Measurements from ENCODE around the gene TMOD1.
A peak's percentile ranks its signal among the peaks of the same experiment; 100 is the strongest.
"Not testable (repeated sequence)": the region's sequence is repeated elsewhere in the genome, so short reads cannot be mapped to it uniquely, and the experiment has no call there.

Gene TMOD1

DNA sequence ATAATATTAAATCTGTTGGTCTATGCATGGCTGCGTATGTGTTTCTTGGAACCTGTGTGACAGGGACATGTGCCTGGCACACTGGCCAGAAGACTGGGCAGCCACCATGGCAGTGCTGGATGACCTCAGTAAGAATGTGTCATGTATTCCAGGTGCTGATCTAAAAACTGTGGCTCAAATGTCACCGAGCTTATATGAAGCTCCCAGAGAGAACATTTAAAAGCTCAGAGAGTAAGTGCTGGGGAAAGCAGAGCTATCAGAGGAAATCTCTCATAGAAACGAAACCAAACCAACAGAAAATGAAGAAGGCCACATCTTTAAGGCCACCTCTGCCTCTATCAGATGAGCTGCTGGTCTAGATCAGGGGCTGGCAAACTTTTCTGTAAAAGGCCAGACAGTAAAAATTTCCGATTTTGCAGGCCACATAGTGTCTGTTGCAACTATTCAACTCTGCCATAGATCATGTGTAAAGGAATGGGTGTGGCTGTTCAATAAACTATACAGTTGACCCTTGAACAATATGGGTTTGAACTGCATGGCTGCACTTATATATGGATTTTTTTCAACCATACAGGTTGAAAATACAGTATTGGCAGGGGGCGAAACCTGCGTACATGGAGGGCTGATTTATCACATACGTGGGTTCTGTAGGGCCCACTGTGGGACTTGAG lies 99.9 kb downstream of the TMOD1 start:
- DNase-seq: no peak

DNA sequence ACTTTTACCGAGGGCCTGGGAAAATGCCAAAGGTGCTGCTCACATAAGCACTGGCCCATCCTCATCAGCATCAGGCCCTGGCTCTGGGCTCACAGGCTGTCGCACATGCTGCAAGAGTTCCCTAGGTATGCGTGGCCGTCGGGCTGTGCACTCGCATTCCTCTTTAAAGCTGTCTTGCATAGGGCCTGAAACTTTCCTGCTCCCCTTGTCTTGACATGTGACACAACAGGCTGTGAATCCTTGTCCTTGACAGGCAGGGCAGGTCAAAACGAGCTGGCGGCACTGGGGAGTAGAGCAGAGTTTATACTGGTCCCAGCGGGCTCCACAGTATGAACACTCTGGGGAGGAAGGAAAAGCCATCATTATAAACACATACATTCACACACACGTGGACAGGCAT lies 101.0 kb downstream of the TMOD1 start:
- DNase-seq: no peak

DNA sequence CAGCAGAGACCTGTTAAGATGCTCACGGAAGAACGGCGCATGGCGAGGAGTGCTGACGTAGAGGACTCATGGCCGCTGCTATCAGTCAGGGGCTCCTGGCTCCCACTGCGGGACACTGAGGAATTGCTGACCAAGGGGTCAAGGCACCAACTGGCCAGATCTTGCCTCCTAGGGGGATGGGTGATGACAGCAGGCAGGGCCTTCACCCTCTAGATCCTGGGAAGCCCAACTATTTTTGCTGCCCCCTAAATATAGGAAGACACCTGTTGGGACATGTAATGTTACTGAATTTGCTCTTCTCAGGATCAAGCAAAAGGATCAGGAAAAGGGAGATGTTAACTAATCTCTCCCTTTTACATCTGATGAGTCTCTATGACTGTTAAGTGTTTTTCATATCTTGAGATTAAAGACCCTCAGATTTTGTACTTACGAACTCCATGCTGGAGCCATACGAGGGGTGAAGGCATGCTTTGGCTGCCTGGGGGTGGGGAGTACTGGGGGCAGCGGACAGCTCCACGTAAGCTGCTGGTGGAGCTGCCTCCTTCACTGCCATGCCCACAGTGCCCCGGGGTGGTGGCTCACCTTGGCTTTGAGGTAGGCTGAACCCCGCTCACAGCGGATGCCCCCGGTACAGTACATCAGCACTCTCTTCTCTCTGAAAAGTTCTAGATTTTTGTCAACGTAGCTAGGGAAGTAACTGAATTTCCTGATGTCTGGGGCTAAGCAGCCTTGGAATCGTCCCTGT lies 103.6 kb downstream of the TMOD1 start:
- no peak for DNase-seq

DNA sequence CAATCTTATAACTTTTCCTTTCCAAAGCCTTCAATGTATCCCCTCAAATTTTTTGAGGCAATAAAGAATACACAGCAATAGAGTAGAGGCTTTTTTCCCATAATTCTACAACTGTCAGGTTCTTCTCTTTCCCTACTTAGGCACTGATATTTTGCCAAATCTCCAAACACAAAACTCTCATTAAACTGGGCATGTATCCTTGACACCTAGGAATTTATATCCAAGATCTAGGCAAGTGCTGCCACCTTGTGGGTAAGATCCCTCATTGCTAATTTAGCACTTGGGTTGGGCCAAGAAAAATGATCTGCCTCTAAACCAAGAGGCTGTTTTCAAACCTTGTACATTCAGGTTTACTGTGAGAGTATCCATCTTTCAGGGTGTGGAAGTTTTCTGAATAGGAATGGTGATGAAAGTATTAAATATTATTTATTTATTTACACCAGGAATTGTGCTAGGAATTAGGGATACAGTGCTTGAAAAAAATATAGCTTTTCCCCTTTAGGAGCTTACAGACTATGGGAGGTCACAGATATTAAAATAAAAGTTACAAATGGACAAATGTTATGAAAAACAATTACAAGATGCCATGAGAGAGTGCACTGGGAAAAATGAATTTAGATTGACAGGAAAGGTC lies 114.1 kb downstream of the TMOD1 start:
- peak; percentile 35 for DNase-seq

DNA sequence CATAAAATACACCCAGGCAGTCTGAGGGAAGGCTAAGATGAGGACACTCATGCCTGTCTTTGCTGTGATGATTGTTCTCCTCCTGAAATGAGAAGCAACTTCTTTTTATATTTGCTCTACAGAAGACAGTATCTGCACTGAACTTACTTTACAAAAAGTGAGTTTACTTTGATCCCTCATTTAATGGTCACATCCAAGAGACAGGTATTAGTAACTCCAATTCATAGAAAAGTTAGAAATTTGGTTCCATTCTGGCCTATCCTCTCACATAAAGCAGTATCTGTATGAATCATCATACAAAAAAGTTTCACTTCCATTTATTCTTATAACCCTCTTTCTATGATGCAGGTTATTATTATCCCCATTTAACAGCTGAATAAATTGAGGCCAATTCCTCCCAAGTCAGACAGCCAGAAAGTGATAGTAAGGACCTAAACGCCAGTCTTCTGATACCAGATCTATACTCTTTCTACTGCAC lies 116.5 kb downstream of the TMOD1 start:
- no peak for DNase-seq

DNA sequence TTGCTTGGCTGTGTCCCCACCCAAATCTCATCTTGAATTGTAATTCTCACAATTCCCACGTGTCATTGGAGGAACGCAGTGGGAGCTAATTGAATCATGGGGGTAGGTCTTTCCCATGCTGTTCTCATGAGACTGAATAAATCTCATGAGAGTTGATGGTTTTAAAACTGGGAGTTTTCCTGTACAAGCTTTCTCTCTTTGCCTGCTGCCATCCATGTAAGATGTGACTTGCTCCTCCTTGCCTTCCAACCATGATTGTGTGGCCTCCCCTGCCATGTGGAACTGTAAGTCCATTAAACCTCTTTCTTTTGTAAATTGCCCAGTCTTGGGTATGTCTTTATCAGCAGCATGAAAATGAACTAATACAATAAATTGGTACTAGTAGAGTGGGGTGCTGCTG lies 118.6 kb downstream of the TMOD1 start:
- not testable (repeated sequence) for DNase-seq

DNA sequence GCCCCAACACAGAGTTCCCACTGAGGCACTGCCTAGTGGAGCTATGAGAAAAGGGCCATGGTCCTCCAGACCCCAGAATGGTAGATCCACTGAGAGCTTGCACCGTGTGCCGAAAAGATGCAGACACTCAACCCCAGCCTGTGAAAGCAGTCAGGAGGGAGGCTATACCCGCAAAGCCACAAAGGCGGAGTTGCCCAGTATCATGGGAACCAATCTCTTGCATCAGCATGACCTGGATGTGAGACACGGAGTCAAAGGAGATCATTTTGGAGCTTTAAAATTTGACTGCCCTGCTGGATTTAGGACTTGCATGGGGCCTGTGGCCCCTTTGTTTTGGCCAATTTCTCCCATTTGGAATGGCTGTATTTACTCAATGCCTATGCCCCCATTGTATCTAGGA lies 121.0 kb downstream of the TMOD1 start:
- not testable (repeated sequence) for DNase-seq

DNA sequence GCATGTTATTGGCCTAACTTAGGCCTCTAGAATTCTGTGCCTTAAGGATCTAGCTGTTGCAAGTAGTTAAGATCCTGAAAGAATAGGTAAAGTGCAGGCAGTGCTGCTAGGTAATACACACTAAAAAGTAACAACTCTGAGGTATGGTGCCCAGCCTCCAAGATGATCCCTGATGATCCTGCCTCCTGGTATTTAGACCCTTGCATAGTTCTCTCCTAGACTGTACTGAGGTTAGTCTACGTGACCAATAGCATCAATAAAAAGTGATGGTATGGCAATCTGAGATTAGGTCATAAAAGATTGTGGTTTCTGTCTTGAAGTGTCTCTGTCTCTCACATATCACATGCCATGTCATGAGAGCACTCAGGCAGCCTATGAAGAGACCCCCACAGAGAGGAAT lies 122.5 kb downstream of the TMOD1 start:
- no peak for DNase-seq

DNA sequence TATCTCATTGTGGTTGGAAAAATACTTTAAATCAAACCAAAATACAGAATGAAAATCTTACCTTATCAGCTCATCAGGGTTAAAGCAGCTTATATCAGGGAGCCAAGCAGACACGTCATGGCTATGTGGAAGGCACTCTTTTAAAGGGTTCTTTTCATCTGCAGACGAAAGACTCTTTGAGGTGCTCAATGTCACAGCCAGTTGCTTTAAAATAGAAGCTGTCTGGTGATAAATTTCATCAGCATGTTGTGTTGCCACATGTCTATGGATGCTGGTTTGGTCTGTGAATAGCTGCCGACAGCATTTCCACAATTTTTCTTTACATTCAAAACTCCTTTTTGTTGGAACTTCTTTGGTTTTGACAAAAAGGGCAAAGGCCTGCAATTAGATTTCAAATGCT lies 124.2 kb downstream of the TMOD1 start:
- DNase-seq: no peak

DNA sequence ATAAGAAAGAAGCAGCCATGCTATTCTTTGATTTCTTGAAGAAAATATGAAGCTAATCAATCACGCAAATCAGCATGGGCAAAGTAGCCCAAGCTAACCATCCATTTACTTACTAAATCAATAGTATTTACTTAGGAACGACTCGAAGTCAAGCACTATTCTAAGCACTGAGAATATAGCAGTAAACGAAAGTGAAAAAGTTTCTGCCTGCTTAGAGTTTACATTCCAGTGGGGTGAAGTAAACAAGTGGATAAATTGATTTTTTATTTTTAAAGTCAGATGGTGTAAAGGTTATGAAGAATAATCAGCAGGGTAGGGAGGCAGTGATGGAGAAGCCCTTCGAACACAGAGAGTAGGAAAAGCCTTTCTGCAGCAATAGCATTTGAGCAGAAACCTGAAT lies 126.2 kb downstream of the TMOD1 start:
- no peak for DNase-seq

DNA sequence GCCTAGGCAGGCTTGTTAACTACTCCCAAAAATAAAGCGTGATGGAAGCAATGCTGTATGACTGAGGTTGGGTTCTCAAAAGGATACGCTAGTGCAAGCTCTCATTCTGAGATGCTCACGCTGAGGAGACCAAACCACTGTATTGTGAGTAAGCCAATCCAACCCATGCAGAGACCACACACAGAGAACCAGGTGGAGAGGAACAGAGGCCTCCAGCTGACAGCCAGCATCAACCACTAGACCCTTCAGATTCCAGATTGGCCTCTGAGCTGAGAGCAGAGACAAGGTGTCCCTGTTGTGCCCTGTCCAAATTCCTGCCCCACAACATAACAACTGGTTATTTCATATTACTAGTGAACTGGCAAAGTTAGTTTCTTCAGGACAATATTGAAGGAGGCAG lies 127.2 kb downstream of the TMOD1 start:
- no peak for DNase-seq

DNA sequence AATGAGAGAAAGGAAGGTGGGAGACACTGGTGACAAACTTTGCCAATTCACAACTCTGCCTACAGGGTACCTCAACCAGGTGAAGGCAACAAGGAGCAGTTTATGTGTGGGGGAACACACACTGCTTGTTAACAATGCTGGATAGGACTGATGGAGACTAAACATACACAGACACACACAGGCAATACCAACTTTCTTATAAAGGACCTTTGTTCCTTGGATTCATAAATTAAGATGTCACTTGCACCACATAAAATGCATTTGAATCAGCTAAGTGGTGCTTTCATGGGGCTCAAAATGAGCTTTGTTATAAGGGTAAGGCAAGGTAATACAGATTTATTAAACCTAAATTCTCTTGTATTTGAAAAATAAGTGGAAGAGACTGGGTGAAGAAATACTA lies 127.7 kb downstream of the TMOD1 start:
- DNase-seq: no peak

DNA sequence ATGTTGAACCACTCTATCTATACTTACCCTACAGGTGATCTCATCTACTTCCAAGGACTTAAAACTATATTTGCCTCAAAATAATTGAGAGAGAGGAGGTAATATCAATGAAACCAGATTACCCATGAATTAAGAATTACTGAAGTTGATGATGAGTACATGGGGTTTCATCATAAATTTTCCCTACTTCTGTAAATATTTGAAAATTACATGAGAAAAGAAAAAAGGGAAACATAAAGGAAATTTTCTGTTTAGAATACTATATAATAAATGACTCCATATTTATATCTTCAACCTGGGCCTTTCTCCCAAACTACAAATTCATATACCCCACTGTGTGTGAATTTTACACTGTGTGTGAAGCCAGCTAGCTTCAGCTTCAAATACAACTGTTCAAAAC lies 129.1 kb downstream of the TMOD1 start:
- no peak for DNase-seq

DNA sequence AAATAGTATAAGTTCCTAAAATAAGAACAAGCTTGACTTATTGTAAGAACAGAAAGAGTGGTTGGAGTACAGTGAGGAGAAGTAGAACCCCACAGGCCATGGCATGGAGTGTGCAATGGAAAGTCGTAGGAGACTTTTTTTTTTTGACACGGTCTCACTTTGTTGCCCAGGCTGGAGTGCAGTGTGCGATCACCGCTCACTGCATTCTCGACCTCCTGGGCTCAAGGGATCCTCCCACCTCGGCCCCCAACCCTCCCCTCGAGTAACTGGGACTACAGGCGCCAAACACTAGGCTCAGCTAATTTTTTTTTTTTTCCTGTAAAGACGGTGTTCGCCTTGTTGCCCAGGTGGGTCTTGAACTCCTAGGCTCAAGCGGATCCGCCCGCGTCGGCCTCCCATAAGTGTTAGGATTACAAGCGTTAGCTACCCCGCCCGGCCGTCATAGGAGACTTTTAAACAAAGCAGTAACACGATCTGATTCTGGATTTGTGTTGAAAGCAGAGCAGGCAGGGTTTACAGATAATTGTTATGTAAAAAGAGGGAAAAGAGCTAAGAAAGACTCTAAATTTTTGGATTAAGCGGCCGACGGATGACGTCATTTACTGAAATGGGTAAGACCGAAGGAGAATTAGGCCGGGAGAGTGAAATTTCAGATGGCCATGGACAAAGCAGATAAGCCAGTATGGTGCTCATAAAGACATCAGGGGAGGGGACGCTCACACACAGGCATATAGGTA lies 130.9 kb downstream of the TMOD1 start:
- DNase-seq: peak; percentile 81

DNA sequence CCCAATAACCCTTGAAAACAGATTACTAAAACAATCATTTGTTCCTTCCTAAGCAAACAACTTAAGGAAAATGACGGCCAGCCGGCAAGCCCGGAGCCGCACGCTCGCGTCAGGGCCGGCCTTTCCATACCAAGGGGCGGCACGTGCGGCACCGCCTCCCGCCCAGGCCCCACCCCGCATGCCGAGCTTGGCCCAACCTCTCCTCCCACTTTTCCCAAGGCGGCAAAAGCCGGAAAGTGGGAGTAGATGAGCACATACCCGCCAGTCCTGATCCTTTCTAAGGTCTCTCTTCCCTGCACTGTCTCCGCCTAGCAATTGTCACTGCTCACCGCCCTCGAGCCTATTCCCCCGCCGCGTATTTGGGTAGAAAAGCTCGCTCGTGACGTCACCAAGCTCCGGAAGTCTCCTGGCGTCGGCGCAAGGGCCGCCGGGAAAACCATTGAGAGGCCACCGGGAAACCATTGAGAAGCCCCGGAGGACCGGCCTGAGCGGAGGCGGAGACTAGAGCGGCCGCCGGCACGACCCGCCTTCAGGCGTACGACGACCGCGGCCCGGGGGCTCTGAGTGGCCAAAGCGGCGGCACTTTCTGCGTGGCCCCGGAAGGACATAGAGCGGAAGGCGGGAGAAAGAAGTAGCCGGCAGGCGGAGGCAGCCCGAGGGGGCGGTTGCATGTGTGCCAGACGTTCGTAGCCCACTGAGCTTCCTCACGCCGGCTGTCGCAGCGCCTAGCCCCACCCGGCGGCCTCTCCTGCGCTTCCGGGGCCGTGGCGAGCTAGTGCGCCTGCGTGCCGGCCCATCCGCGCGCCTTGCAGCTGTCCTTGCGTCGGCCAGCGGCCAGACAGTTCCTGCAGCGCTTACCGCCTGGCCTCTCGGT lies 131.8 kb downstream of the TMOD1 start, which contains the start of the genes NCBP1 and TSTD2:
Gene NCBP1 (plus strand): TSS at position 837 of the 874 bp plus-strand sequence. CDS start 61 bp downstream, outside the sequence.
Gene TSTD2 (minus strand): TSS at position 384 of the 874 bp plus-strand sequence. CDS start 5,806 bp downstream, outside the sequence.
- peak; percentile 94 for DNase-seq

DNA sequence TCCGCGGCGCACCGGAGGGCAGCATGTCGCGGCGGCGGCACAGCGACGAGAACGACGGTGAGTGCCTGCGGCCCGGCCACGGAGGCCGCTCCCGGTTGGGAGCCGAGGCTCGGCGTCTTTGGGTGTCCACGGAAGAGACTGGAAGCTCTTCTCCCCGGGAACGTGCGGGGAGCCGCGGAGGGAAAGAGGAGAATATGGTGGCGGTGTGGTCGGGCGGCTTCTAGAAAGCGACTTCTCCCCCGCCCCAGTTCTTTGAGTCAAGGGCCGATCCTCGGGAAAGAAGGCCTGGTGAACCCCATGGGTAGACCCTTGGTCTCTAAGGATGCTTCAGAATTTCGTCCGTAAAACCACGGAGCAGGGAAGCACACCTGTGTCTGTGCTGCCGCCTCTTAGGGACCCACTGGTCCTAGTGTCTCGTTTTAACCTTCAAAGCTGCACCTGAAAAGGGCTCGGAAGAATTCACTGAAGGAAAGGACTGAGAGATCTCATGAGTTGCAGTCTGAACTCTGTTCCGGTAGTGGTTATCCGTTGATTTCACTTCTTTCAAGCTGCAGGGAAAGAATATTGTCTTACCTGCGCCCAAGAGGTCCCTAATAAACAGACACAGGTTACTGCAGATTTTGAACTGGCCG lies 132.5 kb downstream of the TMOD1 start:
- peak; percentile 34 for DNase-seq

DNA sequence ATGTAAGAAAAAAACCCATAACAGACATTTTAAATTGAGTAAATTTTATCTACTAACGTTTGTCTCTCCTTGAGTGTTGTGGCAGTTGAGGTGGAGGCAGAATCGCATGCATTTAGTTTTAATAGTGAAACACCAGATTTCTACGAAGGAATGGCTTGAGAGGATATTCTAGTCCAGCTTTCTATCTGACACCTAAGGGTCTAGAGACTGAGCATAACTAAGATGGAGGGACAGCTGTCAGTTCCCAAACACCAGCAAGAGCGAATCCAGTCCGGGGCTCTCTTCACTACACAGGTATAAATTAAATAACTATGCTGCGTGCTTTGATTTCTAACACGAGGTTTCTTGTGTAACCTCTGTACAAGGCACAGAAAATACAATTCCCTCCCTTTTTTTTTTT lies 133.6 kb downstream of the TMOD1 start:
- no peak for DNase-seq

DNA sequence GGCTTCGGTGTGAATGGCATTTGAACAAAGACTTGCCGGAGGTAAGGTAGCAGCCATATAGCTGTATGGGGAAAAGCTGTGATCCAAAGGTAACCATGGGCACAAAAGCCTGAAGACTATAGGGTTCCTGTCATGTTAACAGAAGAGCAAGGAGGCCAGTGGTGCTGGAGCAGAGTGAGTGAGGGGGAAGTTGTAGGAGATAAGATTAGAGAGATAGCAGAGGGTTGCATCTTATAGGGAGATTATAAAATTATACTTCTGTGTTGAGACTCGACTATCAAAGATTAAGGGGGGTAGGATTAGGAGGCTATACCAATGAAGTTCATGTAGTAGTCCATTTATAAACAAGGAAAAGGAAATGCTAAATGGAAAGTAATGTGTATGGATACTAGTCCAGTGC lies 135.4 kb downstream of the TMOD1 start:
- DNase-seq: no peak

DNA sequence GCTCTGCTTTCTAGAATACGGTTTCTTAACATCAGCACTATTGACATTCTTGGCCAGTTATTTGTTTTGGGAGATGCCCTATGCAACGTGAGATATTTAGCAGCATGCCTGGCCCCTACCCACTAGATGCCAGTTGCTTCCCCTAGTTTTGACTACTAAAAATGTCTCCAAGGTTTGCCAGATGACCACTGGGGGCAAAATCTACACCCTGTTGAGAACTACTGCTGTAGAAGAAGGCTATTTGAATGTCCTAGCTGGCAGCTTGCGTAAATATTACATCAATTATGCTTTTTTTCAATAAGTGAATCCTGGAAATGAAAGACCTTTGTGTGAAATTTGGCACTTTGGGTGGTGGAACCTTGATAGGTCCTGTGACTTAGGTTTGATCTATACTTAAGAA lies 137.2 kb downstream of the TMOD1 start:
- no peak for DNase-seq

DNA sequence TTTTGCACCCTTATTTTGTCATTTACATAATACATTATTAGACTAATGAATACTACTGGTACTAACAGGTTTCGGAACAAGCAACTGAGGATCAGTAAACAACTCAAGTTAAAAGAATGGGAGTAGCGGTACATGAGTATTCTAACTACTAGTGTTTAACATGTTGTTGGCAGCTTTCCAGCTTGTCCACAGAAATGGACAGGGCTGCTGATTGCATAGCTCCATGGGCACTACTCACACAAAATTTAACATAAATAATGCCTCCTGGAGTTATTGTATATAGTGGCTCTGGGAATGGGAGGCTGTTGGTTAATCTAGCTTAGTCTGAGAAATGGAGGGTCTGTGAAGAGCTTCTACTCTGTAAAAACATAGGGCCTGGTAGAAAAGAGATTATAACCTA lies 138.9 kb downstream of the TMOD1 start:
- DNase-seq: peak; percentile 53

DNA sequence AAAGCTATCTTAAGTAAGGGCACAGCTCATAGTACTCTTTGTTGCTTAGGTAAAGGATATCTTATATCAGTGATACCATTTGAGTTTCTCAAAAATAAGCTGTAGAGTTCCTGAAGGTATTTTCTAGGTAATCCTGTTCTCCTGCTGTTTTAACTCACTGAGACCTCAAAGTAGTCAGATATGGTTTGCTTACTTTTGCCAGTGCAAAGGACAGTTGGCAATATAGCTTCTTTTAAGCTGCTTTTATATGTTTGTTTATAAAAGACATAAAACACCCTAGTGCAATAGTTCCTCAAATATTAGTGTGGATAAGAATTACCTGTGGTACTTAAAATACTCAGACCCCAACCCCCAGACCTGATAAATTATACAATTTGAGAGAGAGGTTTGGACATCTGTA lies 144.3 kb downstream of the TMOD1 start:
- DNase-seq: no peak

DNA sequence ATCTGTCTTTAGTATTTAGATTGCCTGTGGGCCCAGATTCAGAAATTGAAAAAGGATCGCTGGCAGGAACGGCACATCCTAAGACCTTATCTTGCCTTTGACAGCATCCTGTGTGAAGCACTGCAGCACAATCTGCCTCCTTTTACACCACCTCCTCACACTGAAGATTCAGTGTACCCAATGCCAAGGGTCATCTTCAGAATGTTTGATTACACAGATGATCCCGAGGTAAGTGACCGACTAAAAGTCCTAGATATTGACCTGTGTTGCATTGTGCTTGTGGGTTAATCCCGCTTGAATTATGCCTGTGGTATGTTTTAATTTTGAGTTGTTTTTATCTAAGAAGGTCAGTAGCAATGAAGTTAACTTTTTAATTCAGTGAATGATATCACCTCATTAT lies 146.5 kb downstream of the TMOD1 start:
- DNase-seq: no peak
